Activated naive CD8-positive, alpha-beta T cell (primary cell): ENCODE data around the gene TMEM106B.
"Not testable (repeated sequence)": the region's sequence is repeated elsewhere in the genome, so short reads cannot be mapped to it uniquely, and the experiment has no call there.

ENCODE experiments used
- H3K27ac Mint-ChIP-seq: one replicate; pipeline ENCODE4 v1.8.0; 2021; ENCODE audit warnings: mixed read lengths
- H3K27me3 Mint-ChIP-seq: one replicate; pipeline ENCODE4 v1.8.0; 2021; ENCODE audit warnings: mixed read lengths
- H3K36me3 Mint-ChIP-seq: one replicate; pipeline ENCODE4 v1.8.0; 2021; ENCODE audit warnings: mixed read lengths
- H3K4me1 Mint-ChIP-seq: one replicate; pipeline ENCODE4 v1.8.0; 2021; ENCODE audit warnings: low read depth, mixed read lengths
- H3K4me3 Mint-ChIP-seq: one replicate; pipeline ENCODE4 v1.8.0; 2021; ENCODE audit warnings: mild to moderate bottlenecking, mixed read lengths
- H3K9me3 Mint-ChIP-seq: one replicate; pipeline ENCODE4 v1.8.0; 2021; ENCODE audit warnings: low read depth, mixed read lengths

Gene TMEM106B

GRCh38 chr7:12211054-12211710 is at the start of gene TMEM106B:
TSS of gene TMEM106B (plus strand) at chr7:12211294. CDS start at chr7:12214811, 3,517 bp downstream.
- peaks cover 7% of the 10 kb centered on the region for H3K36me3 Mint-ChIP-seq
- peaks cover 48% of the 10 kb centered on the region for H3K4me1 Mint-ChIP-seq
- peak within 1 kb of the TSS; percentile 97 for H3K4me3 Mint-ChIP-seq
- H3K27me3 Mint-ChIP-seq = no peaks in the 10 kb centered on the region
- H3K27ac Mint-ChIP-seq = peak within 1 kb of the TSS; percentile 99
- H3K9me3 Mint-ChIP-seq = no peaks in the 10 kb centered on the region

GRCh38 chr7:12162415-12163113 is 48.5 kb upstream of the TMEM106B start:
- Mint-ChIP-seq H3K27ac (no peak overlapping the region), H3K27me3 (no peaks in the 10 kb centered on the region), H3K4me1 (no peaks in the 10 kb centered on the region), H3K36me3 (peaks cover 16% of the 10 kb centered on the region), H3K9me3 (peaks cover 9% of the 10 kb centered on the region), H3K4me3 (no peak overlapping the region)

GRCh38 chr7:12168065-12168464 is 43.0 kb upstream of the TMEM106B start:
- H3K9me3 Mint-ChIP-seq = peaks cover 25% of the 10 kb centered on the region
- peaks cover 31% of the 10 kb centered on the region for H3K4me1 Mint-ChIP-seq
- H3K36me3 Mint-ChIP-seq = peaks cover 36% of the 10 kb centered on the region
- not testable (repeated sequence) for H3K27ac Mint-ChIP-seq, H3K4me3 Mint-ChIP-seq, H3K27me3 Mint-ChIP-seq

DNA sequence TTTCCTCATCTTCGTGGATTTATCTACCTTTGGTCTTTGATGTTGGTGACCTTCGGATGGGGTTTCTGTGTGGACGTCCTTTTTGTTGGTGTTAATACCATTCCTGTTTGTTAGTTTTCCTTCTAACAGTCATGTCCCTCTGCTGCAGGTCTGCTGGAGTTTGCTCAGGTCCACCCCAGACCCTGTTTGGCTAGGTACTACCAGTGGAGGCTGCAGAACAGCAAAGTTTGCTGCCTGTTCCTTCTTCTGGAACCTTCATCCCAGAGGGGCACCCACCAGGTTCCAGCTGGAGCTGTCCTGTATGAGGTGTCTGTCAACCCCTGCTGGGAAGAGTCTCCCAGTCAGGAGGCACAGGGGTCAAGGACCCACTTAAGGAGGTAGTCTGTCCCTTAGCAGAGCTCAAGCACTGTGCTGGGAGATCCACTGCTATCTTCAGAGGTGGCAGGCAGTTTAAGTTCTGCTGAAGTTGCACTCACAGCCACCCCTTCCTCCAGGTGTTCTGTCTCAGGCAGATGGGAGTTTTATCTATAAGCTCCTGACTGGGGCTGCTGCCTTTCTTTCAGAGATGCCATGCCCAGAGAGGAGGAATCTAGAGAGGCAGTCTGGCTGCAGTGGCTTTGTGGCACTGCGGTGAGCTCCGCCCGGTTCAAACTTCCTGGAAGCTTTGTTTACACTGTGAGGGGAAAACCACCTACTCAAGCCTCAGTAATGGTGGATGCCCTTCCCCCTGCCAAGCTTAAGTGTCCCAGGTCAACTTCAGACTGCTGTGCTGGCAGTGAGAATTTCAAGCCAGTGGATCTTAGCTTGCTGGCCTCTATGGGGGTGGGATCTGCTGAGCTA is 40.9 kb upstream of the TMEM106B start:
- H3K4me1 Mint-ChIP-seq = peaks cover 37% of the 10 kb centered on the region
- H3K36me3 Mint-ChIP-seq = peaks cover 34% of the 10 kb centered on the region
- peaks cover 35% of the 10 kb centered on the region for H3K9me3 Mint-ChIP-seq
- not testable (repeated sequence) for H3K27me3 Mint-ChIP-seq
- peak overlapping the region; percentile 42 for H3K4me3 Mint-ChIP-seq
- peak overlapping the region; percentile 70 for H3K27ac Mint-ChIP-seq

- H3K27me3 Mint-ChIP-seq = no peaks in the 10 kb centered on the region
- H3K9me3 Mint-ChIP-seq = peaks cover 16% of the 10 kb centered on the region
- H3K4me3 Mint-ChIP-seq = no peak overlapping the region
- no peak overlapping the region for H3K27ac Mint-ChIP-seq
- peaks cover 35% of the 10 kb centered on the region for H3K4me1 Mint-ChIP-seq
- peaks cover 11% of the 10 kb centered on the region for H3K36me3 Mint-ChIP-seq
Measured at GRCh38 chr7:12173671-12174070, 37.4 kb upstream of the TMEM106B start.

- Mint-ChIP-seq H3K4me1 (peaks cover 25% of the 10 kb centered on the region), H3K27ac (no peak overlapping the region), H3K27me3 (no peaks in the 10 kb centered on the region), H3K9me3 (peaks cover 10% of the 10 kb centered on the region), H3K4me3 (no peak overlapping the region), H3K36me3 (peaks cover 2% of the 10 kb centered on the region)
Measured at GRCh38 chr7:12174931-12175330, 36.2 kb upstream of the TMEM106B start.

DNA sequence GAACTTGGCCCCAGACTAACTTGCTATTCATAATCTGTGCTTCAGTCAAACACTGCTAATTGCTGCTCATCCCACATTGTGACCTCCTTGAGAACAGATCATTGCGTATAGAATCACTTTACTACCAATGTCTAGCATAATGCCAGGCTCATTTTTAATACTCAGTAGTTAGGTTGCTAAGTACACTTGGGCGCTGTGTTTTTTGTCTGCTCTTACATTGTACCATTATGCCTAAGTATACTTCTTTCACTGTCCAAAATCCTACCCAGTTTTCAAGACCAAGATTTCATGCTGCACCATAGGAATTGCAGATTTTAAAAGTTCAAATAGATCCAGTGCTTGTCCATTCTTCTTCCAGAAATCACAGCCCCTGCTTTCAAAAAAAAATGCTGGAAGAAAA is 32.8 kb upstream of the TMEM106B start:
- Mint-ChIP-seq H3K36me3 (no peaks in the 10 kb centered on the region), H3K27ac (no peak overlapping the region), H3K4me3 (no peak overlapping the region), H3K27me3 (no peaks in the 10 kb centered on the region), H3K4me1 (peaks cover 5% of the 10 kb centered on the region), H3K9me3 (peaks cover 10% of the 10 kb centered on the region)

DNA sequence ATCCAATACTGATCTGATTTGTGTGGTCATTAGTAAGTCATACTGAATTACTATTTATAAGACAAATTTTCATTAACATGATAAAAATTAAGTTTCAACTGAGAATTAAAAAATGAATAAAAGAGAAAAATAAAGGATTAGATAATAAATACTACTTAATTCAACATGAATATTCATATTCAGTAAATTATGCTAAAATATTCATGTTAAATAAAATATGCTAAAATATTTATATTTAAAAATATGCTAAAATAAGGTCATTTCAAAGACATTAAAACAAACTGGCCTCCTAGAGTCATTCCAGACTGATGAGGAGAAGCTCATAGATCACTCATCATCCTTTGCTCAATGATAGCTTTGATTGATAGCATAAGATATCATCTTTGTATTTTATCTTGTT is 16.7 kb upstream of the TMEM106B start:
- H3K27ac Mint-ChIP-seq = no peak overlapping the region
- H3K36me3 Mint-ChIP-seq = peaks cover 7% of the 10 kb centered on the region
- H3K4me3 Mint-ChIP-seq = no peak overlapping the region
- H3K9me3 Mint-ChIP-seq = peaks cover 7% of the 10 kb centered on the region
- no peaks in the 10 kb centered on the region for H3K27me3 Mint-ChIP-seq
- H3K4me1 Mint-ChIP-seq = no peaks in the 10 kb centered on the region

GRCh38 chr7:12196386-12196785 is 14.7 kb upstream of the TMEM106B start:
- Mint-ChIP-seq H3K27ac (no peak overlapping the region), H3K4me3 (no peak overlapping the region), H3K27me3 (no peaks in the 10 kb centered on the region), H3K9me3 (no peaks in the 10 kb centered on the region), H3K36me3 (peaks cover 5% of the 10 kb centered on the region), H3K4me1 (no peaks in the 10 kb centered on the region)

DNA sequence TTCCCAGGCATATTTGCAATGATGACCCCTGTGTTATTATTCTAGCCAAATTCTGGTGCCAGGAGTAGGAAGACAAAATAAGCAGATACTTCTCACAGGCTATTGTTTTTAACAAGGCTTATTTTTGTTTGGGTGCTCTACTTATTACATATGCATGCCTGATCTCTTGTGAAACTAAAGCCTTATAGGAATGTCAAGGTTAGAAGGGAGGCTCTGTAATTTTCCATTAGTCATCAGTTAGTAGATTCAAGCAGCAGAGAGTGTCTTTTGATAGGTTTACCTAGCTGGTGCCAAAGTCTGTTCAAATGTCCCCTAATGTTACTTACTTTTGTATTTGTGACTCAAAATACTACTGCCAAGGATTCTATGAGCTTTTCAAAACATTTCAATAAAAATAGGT is 11.7 kb upstream of the TMEM106B start:
- no peaks in the 10 kb centered on the region for H3K4me1 Mint-ChIP-seq
- no peak overlapping the region for H3K27ac Mint-ChIP-seq
- H3K27me3 Mint-ChIP-seq = no peaks in the 10 kb centered on the region
- no peak overlapping the region for H3K4me3 Mint-ChIP-seq
- H3K9me3 Mint-ChIP-seq = no peaks in the 10 kb centered on the region
- H3K36me3 Mint-ChIP-seq = no peaks in the 10 kb centered on the region

- H3K36me3 Mint-ChIP-seq = no peaks in the 10 kb centered on the region
- H3K27ac Mint-ChIP-seq = no peak overlapping the region
- H3K9me3 Mint-ChIP-seq = no peaks in the 10 kb centered on the region
- no peak overlapping the region for H3K4me3 Mint-ChIP-seq
- H3K27me3 Mint-ChIP-seq = no peaks in the 10 kb centered on the region
- peaks cover 13% of the 10 kb centered on the region for H3K4me1 Mint-ChIP-seq
Measured at GRCh38 chr7:12207046-12207445, 4.0 kb upstream of the TMEM106B start.

DNA sequence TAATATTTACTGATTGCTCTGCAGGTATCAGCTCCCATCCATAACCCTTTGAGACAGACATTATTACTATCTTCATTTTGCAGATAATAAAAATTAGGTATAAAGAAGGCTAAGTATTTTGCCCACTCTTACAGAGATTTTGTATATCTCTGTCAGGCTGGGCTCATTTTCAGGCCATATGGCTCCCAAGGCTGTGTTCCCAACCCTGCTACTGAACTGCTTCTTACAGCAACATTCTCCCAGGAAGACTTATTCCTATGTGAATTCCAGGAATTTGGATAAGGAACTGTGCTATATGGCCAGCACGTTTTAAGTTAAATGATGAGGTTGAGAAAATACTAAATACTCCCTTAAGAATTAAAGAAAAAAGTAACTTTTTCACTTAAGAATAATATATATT is 1.9 kb upstream of the TMEM106B start:
- Mint-ChIP-seq H3K27me3 (no peaks in the 10 kb centered on the region), H3K4me1 (peaks cover 32% of the 10 kb centered on the region), H3K36me3 (peaks cover under 1% of the 10 kb centered on the region), H3K4me3 (no peak overlapping the region), H3K27ac (no peak overlapping the region), H3K9me3 (no peaks in the 10 kb centered on the region)

GRCh38 chr7:12210179-12211053 is 678 bp upstream of the TMEM106B start:
- Mint-ChIP-seq H3K27me3 (no peaks in the 10 kb centered on the region), H3K27ac (peak overlapping the region; percentile 97), H3K4me3 (peak overlapping the region; percentile 97), H3K36me3 (peaks cover 7% of the 10 kb centered on the region), H3K9me3 (no peaks in the 10 kb centered on the region), H3K4me1 (peaks cover 42% of the 10 kb centered on the region)

DNA sequence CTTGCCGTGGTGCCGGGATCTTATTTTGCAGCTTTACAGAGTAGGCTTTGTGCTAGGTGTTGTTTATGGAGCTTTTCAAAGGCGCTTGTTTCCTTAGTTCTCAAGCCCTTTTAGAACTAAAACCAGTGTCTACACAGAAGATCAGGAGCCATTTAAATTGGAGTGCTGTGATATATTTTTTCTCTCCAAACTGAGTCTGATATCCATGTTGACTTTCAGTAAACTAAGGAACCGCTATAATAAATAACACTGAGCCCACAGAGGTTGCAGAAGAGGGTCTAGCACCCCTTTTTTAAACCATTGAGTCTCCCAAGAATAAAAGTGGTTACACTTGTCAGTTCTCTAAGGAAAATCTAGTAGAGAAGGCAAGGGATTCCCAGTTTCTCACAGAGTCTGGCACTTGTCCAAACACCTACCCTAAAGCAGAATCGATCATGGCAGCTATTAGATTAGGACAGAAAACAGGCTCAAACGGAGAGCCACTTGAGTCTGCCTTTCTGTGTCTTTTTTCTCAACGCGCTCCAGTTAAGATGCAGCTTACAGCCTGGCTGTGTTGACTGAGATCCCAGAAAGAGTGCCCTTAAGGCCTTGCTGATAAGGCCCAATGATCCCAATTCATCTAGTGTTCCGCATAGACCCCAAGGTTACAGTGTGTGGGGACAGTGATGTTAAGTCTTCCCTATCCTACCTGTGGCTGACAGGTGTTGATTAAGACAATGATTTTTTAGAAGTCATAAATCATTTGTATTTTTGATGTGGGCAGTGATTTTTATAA is 804 bp downstream of the TMEM106B start:
- H3K4me3 Mint-ChIP-seq = peak overlapping the region; percentile 97
- peaks cover 12% of the 10 kb centered on the region for H3K36me3 Mint-ChIP-seq
- H3K27me3 Mint-ChIP-seq = no peaks in the 10 kb centered on the region
- H3K9me3 Mint-ChIP-seq = no peaks in the 10 kb centered on the region
- peak overlapping the region; percentile 99 for H3K27ac Mint-ChIP-seq
- H3K4me1 Mint-ChIP-seq = peaks cover 54% of the 10 kb centered on the region
